ENCODE results near the gene PFN3.
"Not testable (repeated sequence)": the region's sequence is repeated elsewhere in the genome, so short reads cannot be mapped to it uniquely, and the experiment has no call there.

The PFN3 gene

DNA sequence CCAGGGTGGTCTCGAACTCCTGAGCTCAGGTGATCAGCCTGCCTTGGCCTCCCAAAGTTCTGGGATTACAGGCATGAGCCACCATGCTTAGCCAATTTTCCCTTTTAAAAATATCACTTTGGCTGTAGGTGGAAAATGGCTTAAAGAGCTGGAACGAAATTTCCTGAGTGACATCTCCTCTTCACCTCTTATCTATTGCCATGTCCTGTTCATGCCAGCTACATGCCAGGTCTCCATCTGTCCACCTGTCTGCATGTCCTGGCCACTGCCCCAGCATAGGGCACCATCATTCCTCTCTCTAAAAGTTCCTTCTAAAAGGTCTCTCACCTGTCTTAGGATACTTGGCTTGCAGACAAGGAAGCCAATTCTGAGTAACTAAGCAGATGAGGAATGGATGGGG is 23.2 kb upstream of the PFN3 start:
- no peak for DNase-seq

DNA sequence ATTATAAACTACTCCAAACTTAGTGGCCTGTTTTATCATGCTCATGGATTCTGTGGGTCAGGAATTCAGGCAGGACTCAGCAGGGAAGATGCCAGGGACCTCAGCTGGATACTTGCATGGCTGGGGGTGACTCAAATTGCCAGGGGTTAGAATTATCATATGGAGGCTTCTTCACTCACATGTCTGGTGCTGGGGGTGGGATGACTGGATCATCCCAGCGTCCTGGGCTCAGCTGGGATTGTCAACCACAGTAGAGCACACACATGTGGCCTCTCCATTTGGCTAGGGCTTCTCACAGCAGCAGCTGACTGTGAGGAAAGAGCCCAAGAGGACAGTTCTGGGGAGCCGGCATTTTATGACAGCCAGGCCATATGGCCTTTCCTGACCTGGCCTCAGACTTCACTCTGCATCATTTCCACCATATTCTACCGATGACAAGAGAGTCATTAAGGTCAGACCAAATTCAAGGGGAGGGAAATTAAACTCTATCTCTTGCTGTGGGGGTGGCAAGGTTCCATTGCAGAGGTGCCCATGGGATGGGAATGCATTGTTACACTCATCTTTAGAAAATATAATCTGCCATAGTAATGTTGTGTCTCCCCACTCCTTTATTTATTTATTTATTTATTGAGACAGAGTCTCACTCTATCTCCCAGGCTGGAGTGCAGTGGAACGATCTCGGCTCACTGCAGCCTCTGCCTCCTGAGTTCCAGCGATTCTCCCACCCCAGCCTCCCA is 20.8 kb upstream of the PFN3 start:
- DNase-seq, result no peak

DNA sequence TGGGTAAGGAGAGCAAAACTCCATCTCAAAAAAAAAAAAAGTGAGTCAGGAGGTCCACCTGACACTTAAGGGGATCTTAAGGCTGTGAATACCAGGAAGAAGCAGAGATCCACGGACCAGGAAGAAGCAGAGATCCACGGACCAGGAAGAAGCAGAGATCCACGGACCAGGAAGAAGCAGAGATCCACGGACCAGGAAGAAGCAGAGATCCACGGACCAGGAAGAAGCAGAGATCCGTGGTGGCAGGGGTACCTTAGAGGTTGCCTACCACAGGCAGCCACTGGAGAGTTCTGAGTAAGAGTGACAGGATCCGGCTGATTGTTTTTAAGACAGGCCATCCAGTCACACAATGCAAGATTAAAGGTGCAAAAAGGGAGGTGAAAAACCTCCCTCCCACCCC is 20.0 kb upstream of the PFN3 start:
- not testable (repeated sequence) for DNase-seq

- no peak for DNase-seq
These were observed 18.6 kb upstream of the PFN3 start for GRCh38 chr5:177419046-177419445.

- DNase-seq, result not testable (repeated sequence)
These were observed 16.6 kb upstream of the PFN3 start for GRCh38 chr5:177417081-177417480.

- no peak for DNase-seq
These were observed 14.0 kb upstream of the PFN3 start for GRCh38 chr5:177414481-177414880.

DNA sequence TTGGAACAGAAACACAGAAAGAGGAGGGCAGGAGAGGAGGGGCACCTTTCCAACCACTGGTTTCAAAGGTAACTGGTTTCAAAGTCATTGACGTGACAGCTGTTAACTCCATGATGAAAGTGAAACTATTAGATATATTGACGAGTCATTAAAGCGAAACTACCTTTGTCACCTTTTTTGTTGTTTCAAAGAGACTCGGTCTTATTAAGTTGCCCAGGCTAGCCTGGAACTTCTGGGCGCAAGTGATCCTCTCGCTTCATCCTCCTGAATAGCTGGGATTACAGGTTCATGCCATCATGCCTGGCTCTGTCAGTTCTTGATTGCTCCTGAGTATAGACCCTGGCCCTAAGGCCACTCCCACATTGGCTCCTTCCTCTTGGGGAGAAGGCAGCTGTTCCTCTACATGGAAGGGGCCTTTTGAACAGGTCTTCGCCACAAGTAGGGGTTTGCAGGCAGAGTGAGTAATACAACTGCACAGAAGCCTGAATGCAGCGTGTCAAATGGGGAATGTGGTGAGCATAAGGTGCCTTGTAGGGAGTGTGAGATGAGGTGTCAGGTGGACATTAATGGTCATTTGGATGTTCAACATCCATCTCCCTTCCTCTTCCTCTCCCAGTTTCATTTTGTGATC is 12.3 kb upstream of the PFN3 start:
- DNase-seq, result no peak

GRCh38 chr5:177410575-177410974 is 10.1 kb upstream of the PFN3 start:
- DNase-seq, result no peak

DNA sequence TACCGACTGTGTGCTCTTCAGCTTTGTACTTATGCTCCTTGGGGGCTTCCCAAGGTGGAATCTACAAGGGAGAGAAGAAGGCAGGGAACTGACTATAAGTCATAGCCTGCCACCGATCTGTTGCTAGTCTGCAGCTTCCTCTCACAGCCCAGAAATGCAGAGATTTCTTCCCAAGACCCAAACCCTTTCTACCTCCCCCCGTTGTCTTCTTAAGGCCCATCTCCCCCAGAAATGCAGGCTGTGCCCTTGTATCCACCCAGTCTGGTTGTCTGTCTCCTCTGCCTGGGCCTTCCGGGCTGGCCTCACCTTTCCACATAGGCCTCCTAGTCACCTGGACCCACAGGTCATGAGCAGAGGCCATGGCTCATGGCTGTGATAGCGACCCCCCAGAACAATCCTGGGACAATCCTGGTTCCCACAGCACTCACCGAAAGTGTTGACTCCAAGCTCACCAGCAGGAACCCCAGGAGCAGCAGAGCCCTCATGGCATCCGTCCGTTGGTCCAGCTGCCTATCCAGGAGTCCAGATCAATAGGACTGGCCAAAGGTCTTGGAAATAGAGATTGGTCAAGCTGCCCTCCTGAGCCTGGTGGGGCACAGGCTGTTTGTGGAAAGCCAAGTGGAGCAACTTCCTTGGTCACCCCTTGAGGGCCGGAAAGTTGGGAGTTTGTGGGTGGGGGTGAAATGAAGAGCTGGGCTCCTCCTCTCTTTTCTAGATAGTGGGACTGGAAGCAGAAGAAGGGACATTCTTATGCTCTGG is 8.8 kb upstream of the PFN3 start, which contains the start of gene F12:
F12 (minus strand) TSS at position 522 of the 759 bp plus-strand sequence; CDS start at position 485, 37 bp downstream.
- no peak for DNase-seq

GRCh38 chr5:177405805-177406204 is 5.3 kb upstream of the PFN3 start:
- DNase-seq, result no peak

GRCh38 chr5:177405312-177405711 is 4.9 kb upstream of the PFN3 start:
- DNase-seq, result no peak

DNA sequence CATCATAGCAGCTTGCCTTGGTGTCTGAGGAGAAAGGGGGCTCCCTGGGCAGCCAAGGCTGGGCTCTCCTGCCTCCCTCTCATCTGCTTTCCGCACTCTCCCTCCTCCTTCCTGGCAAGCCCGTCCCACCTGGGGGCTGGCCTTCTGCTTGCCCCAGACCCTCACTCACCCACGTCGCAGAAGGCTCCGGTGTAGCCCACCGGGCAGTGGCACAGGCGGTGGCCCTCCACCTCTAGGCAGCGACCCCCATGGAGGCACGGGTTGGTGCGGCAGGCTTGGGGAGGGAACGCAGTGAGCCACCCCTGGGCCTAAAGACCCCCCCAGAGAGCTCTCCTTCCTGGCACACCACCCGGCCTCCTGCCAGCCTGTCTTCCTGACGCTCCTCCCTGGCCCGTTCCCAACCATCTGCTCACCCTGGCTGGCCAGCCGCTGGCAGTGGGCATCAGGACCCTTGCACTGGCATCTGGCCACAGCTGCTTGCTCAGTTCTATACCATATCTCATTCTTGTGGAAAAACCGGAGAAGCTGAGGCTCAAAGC is 4.2 kb upstream of the PFN3 start:
- DNase-seq, result no peak

GRCh38 chr5:177403792-177404640 is 3.6 kb upstream of the PFN3 start:
- peak; percentile 33 for DNase-seq

DNA sequence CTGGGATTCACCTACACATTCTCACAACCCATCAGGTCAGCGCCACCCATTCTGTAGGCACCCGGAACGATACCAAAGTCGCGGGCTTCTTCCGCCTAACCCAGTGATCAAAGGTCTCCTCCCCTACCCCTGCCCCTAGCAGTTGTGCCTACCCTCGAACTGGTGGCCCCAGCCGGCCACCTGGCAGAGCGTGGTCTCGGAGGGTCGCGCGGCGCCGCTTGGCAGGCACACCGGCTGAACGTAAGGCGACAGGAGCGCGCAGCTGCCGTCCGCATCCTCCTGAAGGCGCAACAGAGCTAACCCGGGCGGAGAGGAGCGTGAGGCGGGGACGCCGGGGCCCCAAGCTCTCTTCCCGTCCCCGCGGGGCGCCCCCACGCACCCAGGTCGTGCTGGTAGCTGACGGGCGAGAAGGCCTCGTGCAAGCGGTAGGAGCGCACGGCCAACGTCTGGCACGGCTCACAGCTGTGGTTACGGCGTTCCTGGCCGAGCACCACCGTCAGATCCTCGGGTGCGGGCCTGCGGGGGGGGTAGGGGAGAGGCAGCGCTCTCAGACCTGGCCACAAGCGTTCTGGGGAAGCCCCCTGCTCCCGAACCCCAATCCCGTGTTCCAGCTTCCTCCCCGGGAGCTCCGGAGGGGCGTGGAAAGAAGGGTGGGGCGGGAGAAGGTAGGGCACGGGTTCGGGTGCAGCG is 2.8 kb upstream of the PFN3 start:
- no peak for DNase-seq

DNA sequence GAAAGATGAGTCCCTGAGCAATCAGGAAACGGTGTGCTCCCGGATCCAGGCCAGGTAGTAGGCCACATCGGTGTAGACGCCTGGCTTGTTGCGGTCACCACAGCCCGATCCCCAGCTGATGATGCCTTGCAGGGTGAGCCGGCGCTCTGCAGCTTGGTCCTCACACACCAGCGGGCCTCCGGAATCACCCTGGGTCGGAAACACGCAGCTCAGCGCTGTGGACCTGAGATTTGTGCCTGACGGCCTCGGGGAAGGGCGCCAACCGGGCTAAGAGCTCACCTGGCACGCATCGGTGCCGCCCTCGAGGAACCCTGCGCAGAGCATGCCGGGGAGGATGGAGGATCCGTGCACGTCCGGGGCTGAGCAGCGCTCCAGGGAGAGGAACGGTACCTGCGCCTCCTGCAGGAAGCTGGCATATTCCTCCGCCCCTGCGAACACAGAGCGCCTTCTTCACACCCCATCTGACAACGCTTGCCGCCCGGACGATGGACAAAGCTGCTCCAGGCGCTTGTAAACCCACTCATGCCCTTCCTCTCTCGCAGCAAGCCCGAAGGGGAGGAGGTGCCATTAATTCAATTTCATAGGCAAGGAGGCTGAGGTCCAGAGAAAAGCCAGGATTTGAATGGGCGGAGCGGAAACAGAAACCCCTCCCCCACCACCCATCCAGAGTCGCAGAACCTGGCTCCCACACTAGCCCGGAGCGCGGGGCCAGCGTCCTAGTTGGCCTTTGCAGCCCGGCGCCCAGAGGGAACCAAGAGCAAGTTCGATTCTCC is 2.0 kb upstream of the PFN3 start:
- no peak for DNase-seq

DNA sequence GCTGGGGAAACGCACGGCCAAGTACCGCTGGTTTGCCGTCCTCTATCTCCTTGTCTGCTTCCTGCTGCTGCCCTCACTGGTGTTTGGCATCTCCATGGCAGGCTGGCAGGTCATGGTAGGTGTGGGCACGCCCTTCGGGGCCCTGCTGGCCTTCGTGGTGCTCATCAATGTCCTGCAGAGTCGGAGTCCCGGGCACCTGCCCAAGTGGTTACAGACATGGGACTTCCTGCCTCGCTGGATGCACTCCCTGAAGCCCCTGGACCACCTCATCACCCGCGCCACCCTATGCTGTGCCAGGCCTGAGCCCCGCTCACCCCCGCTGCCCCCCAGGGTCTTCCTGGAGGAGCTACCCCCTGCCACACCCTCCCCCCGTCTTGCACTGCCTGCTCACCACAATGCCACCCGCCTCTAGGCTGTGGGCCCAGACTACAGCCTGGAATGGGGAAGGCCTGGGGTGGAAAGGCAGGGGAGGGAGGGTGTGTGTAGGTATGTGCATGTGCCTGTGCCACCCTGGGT is 2.5 kb downstream of the PFN3 start:
- no peak for DNase-seq

- DNase-seq, result no peak
These were observed 3.7 kb downstream of the PFN3 start for GRCh38 chr5:177396807-177397206.

GRCh38 chr5:177396078-177396477 is 4.4 kb downstream of the PFN3 start:
- DNase-seq, result no peak

- no peak for DNase-seq
These were observed 6.5 kb downstream of the PFN3 start for GRCh38 chr5:177393990-177394389.

DNA sequence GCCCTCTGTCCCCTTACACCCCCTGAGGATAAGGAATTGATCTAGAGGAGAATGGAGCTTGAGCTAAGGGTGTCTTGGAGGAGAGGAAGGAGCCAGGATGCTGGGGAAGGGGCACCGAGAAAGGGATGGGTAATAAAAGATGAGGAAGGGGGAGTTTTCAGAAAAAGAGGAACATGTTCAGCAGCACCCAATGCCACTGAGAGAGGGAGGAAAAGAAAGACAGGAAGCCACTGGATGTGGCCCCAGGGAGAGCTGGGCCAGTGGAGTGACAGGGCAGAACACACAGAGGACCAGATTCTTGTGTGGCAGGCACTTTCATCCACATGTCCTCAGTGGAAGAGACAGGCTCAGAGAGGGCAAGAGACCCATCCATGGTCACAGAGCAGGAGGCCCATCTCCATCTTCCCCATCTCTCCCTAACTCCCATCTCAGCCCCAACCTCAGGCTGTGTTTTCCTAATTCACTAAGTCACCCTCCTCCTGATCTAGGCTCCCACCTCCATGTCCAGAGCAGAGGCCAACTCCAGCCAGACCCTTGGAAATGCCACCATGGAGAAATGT is 7.2 kb downstream of the PFN3 start:
- DNase-seq, result no peak

DNA sequence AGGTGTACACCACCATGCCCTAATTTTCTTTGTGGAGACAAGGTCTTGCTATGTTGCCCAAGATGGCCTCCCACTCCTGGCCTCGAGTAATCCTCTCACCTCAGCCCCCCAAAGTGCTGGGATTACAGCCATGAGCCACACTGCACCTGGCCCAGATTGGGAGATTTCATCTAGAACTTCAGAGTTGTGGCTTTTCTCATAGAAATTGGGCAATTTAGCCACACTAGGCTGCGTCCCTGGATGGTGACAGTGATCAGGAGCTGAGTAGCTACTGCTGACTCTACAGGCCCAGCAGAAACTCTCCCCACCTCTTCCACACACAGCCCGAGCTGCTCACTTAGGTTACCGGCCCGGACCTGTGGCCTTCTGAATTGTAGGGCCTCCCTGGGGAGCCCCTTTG is 7.7 kb downstream of the PFN3 start:
- no peak for DNase-seq
